HG03108 (cell line): Measurements from ENCODE around the gene ITIH4.
A peak's percentile ranks its signal among the peaks of the same experiment; 100 is the strongest.

Experiments used
- ATAC-seq: cut with Tn5 transposase; IDR thresholded peaks from one replicate; pipeline ENCODE4 v1.9.1; 2021; ENCODE audit warnings: moderate library complexity; ENCODE audit not compliant: unreplicated experiment

The ITIH4 gene

GRCh38 chr3:52830535-52831258 lies at the start of gene ITIH4:
TSS of gene ITIH4 (minus strand) at chr3:52830672. CDS start at chr3:52830642, 30 bp downstream.
- ATAC-seq, result no peak

DNA sequence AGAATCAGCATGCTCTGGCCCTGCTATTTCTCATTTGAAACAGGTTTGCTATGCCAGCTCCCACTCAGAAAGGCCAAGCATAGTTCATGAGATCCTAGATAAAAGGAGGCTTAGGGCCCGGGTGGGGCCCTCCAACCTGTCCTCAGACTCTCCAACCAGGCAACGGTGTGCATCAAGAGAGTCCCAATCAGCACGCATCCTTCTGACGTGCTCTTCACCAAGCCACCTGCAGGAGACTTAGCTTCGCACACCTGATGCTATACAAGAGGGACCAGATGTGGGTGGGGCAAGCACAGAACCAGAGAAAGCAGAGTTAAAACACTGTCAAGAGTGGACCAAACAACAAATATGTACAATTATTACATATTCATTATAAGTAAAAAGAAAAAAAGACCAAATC lies 49.6 kb upstream of the ITIH4 start:
- ATAC-seq, result no peak

- ATAC-seq, result no peak
Observed at GRCh38 chr3:52879581-52879980, 49.1 kb upstream of the ITIH4 start.

- ATAC-seq, result no peak
Observed at GRCh38 chr3:52879090-52879489, 48.6 kb upstream of the ITIH4 start.

GRCh38 chr3:52877085-52877484 lies 46.6 kb upstream of the ITIH4 start:
- ATAC-seq, result no peak

GRCh38 chr3:52874864-52875587 lies 44.6 kb upstream of the ITIH4 start:
- no peak for ATAC-seq

DNA sequence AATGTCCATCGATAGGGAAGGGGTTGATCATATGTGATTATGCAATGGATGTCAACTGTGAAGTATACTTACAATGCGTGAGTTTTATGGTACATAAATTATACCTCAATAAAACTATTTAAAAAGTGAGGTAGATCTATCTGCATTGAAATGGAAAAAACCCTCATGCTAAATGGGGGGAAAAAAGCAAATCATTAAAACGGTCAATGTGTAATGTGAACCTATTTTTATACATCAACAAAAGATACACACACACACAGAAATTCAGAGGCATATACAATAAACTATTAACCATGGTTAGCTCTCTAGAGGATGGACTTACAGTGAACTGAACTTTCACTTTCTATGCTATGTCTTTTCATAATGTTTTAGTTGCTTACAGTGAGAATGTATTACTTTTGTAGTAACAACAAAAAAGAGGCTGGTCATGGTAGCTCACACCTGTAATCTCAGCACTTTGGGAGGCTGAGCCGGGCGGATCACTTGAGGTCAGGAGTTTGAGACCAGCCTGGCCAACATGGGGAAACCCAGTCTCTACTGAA lies 43.8 kb upstream of the ITIH4 start:
- peak; percentile 36 for ATAC-seq

- no peak for ATAC-seq
Observed at GRCh38 chr3:52873433-52874159, 43.1 kb upstream of the ITIH4 start.

DNA sequence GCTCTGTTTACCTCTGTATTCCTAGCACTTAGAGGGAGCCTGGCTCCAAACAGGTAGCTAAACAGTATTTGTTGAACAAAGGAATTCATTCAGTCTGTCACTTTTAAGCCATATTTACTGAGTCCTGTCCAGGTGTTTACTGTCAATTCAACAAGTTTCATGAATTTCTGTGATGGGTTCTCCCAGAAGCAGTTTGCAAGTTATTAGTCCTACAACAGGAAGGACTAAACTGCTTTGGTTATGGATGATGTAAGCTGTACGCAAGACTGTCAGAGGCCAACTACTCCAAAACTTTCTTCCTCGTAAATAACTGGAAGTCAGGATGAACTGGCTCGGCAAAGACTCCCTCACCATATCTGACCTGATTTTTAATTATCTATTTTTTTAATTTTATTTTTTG lies 41.8 kb upstream of the ITIH4 start:
- ATAC-seq, result no peak

GRCh38 chr3:52871761-52872160 lies 41.3 kb upstream of the ITIH4 start:
- no peak for ATAC-seq

DNA sequence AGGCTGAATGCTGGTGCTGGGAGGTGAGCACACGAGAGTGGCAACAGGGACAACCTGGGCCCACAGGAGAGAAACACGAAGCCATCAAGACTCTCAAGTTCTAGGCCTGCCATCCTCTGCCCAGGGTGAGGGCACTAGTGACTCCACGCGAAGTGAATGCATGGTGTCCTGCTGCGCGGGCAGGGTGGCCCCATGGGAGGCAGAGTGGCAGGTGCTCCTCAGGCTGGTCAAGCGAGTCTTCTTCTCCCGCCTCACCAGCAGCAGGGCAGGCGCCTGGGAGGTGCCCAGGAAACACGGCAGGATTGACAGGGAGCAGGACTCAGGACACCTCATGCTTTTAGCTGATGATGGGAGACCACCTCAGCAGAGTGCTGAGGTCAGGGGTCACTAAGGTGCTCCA lies 40.0 kb upstream of the ITIH4 start:
- no peak for ATAC-seq

GRCh38 chr3:52866427-52866826 lies 36.0 kb upstream of the ITIH4 start:
- no peak for ATAC-seq

DNA sequence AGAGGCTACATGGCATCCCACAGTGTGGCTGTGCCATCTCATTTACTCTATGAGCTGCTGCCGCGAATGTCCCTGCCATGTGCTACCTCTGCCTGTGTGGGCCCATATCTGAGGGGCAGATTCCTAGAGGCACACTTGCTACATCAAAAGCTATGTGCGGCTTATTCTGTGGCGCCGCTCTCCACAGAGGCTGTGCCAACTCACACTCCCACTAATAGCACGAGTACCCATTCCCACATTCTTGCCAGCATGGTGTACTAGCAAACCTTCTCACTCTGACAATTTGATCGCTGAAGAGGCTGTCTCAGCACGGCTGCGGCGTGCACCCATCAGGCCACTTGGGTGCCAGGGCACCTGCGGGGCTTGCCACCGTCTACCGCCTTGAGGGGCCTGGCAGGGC lies 35.5 kb upstream of the ITIH4 start:
- ATAC-seq, result no peak

DNA sequence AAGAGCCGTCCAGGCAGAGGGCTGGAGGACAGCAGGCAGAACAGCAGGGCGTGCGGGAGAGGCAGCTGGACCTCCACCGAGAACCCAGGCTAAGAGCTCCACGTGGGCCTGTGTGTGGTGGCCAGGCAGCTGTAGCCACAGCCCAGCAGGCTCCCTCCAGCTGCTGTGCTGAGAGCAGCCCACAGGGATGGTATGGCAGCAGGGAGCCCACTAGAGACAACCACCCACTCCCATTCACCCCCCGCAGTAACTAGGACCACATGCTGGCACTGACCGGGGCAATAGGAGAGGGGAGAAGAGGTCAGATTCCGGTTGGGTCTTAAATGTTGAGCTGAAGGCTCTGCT lies 29.9 kb upstream of the ITIH4 start:
- ATAC-seq, result no peak

GRCh38 chr3:52859686-52860423 lies 29.4 kb upstream of the ITIH4 start:
- no peak for ATAC-seq

DNA sequence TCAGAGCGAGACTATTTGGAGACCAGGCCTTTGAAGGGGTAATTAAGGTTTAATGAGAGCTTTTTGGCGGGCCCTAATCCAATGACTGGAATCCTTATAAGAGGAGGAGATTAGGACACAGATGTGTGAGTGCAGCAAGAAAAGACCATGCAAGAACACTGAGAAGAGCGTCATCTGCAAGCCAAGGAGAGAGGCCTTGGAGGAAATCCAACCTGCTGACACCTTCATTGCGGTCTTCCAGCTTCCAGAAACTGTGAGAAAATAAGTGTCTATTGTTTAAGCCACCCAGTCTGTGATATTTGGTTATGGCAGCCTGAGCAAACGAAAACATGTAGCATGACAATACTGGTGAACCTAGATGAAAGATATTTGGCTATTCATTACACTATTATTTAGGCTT lies 27.4 kb upstream of the ITIH4 start:
- no peak for ATAC-seq

DNA sequence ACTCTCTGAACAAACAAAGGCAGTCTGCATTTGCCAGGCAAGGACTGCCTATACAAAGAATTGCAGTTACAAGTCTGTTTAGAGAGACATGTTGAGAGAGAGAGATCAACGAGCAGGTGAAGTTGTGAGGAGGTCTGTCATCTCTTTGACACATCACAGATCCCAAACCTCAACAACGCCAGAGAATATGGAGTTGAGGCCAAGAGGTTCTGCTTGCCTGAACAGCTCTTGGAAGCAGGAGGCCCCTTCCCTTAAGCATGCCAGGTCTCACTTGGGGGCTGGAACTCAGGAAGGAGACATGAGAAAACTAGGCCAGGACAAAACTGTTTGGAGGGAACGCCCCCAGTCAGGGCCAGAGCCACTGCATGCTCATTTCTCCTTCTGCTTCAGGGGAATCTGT lies 26.7 kb upstream of the ITIH4 start:
- ATAC-seq, result no peak

- no peak for ATAC-seq
Observed at GRCh38 chr3:52856666-52857065, 26.2 kb upstream of the ITIH4 start.

GRCh38 chr3:52854013-52854412 lies 23.5 kb upstream of the ITIH4 start:
- no peak for ATAC-seq

DNA sequence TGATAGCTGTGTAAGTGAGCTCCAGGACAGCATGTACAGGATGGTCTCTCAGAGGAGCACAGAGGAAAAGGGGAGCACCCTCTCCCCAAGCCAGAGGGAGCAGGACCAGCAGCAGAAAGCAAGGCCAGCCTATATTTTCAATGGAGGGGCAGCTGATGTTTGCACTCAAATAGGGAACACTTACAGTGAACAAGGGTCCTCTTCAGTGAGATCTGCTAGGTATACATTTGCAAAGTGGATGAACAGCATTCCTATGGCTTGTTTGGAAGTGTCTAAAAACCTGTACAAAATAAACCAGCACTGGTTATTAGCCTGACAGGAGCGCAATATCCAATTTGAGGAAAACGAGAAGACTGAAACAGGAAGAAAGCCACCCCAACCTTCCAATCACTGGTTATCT lies 21.9 kb upstream of the ITIH4 start:
- ATAC-seq, result no peak

GRCh38 chr3:52851348-52851747 lies 20.9 kb upstream of the ITIH4 start:
- no peak for ATAC-seq
